Measurements from ENCODE around the gene BAZ2B. TPM values are rescaled to one million over a fixed set of nuclear protein-coding genes. Genes with fewer than 3 reads are reported as not detected.

The BAZ2B gene
- polyA plus RNA-seq, 2 of the 4 experiments (the other 2 are of a cell fraction) = 19.6 to 50.6 TPM

- peak overlapping the region; percentile 1; the same call in 1 of the 3 replicates for H3K4me2 ChIP-seq
- ChIA-PET POLR2A (no interaction called here), CTCF (no interaction called here)
- H3K27ac ChIP-seq = no peak overlapping the region
- no peaks in the 10 kb centered on the region for H3K9me3 ChIP-seq
- TF ChIP-seq SREBF2 (IDR thresholded peaks at IDR 0.05) (no peak), FOSL2 (IDR thresholded peaks at IDR 0.05) (no peak), FOSL2 (CRISPR knock-in tag; IDR thresholded peaks at IDR 0.05) (no peak), FOSB (CRISPR knock-in tag; IDR thresholded peaks at IDR 0.05) (no peak), HDAC2 (IDR thresholded peaks at IDR 0.05) (no peak), KDM1A (IDR thresholded peaks at IDR 0.05; ENCODE audit: low read depth) (no peak), RFX5 (IDR thresholded peaks at IDR 0.05) (no peak), CHD2 (IDR thresholded peaks at IDR 0.05; ENCODE audit: low read length, partially characterized antibody) (no peak), USF2 (IDR thresholded peaks at IDR 0.05) (no peak), EP300 (IDR thresholded peaks at IDR 0.05) (no peak), JUNB (IDR thresholded peaks at IDR 0.05) (no peak), TP53 (CRISPR knock-in tag; IDR thresholded peaks at IDR 0.05) (no peak), NR3C1 (IDR thresholded peaks at IDR 0.05) (no peak), ZFP36 (IDR thresholded peaks at IDR 0.05; ENCODE audit: borderline replicate concordance, partially characterized antibody) (no peak), CEBPB (IDR thresholded peaks at IDR 0.05) (no peak)
- H3K4me1 ChIP-seq = peaks cover 16% of the 10 kb centered on the region; the same call in 2 of the 3 replicates
- 73% methylated on average over 3 of the region's 3 CpGs for WGBS (ENCODE audit: missing lambda C conversion rate)
- no peak for DNase-seq (ENCODE audit: low read depth in 1 of 2, low spot score in 1 of 2)
- FAIRE-seq = no peak
- no peak overlapping the region for H3K4me3 ChIP-seq
- peak in 1 of 2 experiments; percentile 36; a peak in 2 of 6 replicates for ATAC-seq
Observed at GRCh38 chr2:159518321-159519005, 97.9 kb downstream of the BAZ2B start.

GRCh38 chr2:159516241-159516758 is 100.0 kb downstream of the BAZ2B start:
- TF ChIP-seq RAD21 (conservative IDR thresholded peaks at IDR 0.05 in 1 of 2, IDR thresholded peaks at IDR 0.05 in 1 of 2) (peak; percentile 34 to 40; a peak in 3 of 5 replicates), NPAS2 (CRISPR knock-in tag; IDR thresholded peaks at IDR 0.05; ENCODE audit: borderline replicate concordance) (no peak), BHLHE40 (IDR thresholded peaks at IDR 0.05; ENCODE audit: low read depth, low read length) (0 out of 2 replicates have a peak, but pooled peaks have one; percentile 37), FOSL2 (IDR thresholded peaks at IDR 0.05) (no peak), FOSL2 (CRISPR knock-in tag; IDR thresholded peaks at IDR 0.05) (0 out of 2 replicates have a peak, but pooled peaks have one; percentile 20), ELK1 (IDR thresholded peaks at IDR 0.05; ENCODE audit: low read depth, low read length) (no peak), KDM5A (IDR thresholded peaks at IDR 0.05) (no peak), ZC3H11A (IDR thresholded peaks at IDR 0.05) (no peak), HOXB5 (CRISPR knock-in tag; IDR thresholded peaks at IDR 0.05) (no peak), POLR2AphosphoS2 (conservative IDR thresholded peaks at IDR 0.05; ENCODE audit: low read length) (no peak), USF2 (IDR thresholded peaks at IDR 0.05) (peak; percentile 61; the same call in 1 of the 2 replicates), ATOH8 (CRISPR knock-in tag; IDR thresholded peaks at IDR 0.05; ENCODE audit: low read depth) (no peak), HOXB13 (CRISPR knock-in tag; IDR thresholded peaks at IDR 0.05; ENCODE audit: low read depth) (no peak)
- FAIRE-seq (peak; percentile 7), DNase-seq (ENCODE audit: low read depth in 1 of 2, low spot score in 1 of 2) (peak; percentile 18 to 67), ATAC-seq (peak; percentile 80 to 85)
- ChIA-PET POLR2A (interaction anchor here (0.9 kb wide), 1 partner anchor 99 kb away, joined by 4 read pairs; no protein-coding TSS in a partner anchor), CTCF (interaction anchor here (0.6 to 1.2 kb wide), 3 partner anchors 101 to 214 kb away, joined by 3 read pairs; no protein-coding TSS in a partner anchor)
- H3K27ac ChIP-seq = peak overlapping the region; percentile 53 to 67
- peaks cover 22% of the 10 kb centered on the region; the same call in 2 of the 3 replicates for H3K4me1 ChIP-seq
- H3K4me3 ChIP-seq = peak overlapping the region; percentile 40
- H3K9me3 ChIP-seq = no peaks in the 10 kb centered on the region
- H3K4me2 ChIP-seq = peak overlapping the region; percentile 88
- WGBS (ENCODE audit: missing lambda C conversion rate) = 3% methylated on average over 6 of the region's 6 CpGs

Measured in A549 (cell line).